AML-193 (cell line): ENCODE data around the gene GLIS1.
"Not testable (repeated sequence)": the region's sequence is repeated elsewhere in the genome, so short reads cannot be mapped to it uniquely, and the experiment has no call there.

Source experiments
- DNase-seq, 2 experiments: peaks; one replicate each; lab custom pipeline; 2025; lab: John Stamatoyannopoulos, UW

GLIS1 gene

GRCh38 chr1:53739109-53739681 is at the start of gene GLIS1:
Gene GLIS1 (minus strand): TSS chr1:53739164. CDS start chr1:53738064, 1,100 bp downstream.
- DNase-seq = peak; percentile 32

GRCh38 chr1:53787655-53788054 is 48.7 kb upstream of the GLIS1 start:
- no peak for DNase-seq

GRCh38 chr1:53783056-53783455 is 44.1 kb upstream of the GLIS1 start:
- no peak for DNase-seq

DNA sequence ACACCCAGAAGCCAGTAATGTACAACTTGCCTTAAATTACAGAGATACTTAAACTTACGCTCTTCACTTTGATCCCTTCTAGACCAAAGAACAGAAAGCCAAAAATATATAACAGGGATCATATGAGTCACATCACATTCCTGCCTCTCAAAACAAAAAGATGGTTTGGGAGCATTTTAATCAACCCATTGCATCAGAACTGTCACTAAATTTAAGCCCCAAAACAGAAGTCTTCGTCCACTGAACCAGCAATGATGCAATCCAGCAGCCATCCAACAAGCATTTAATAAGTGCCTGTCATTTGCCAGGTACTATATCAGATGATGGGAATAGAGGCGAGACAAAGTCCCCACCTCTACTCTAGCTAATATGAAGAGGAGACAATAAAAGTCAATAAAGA is 42.7 kb upstream of the GLIS1 start:
- DNase-seq = no peak

DNA sequence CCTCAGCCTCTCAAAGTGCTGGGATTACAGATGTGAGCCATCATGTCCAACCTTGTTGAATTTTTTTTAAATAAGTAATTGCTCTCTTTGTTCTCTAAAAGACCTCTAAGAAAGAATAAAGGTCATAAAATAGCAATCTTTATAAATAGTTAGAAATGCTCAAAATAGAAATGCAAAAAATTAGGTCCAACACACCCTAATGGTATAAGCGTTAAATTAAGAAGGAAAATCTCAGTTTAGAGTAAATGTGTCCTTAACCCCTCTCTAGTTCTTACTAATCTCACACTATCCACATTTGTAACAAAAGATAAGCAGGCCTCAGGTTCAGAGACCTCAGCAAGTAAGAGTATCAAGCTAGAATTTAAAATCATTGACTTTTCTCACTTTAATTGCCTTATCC is 38.3 kb upstream of the GLIS1 start:
- no peak for DNase-seq

DNA sequence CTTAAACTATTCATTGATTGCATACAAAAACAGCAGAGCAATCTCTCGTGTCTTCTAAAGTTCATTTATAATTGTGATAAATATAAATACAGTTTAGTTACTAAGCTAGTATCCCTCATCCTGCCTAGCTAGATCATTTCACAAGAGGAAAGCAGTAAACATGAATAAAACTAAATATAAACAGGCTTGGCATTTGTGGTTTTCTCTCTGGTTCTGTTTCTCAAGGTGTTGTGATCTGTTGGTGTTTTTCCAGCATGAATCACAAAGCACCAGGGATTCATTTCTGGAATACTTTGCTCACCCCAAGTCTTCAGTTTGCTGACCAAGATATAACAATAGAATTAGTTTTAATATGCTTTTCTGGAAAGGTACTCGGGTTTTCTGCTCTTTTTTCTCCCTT is 32.7 kb upstream of the GLIS1 start:
- DNase-seq = no peak

DNA sequence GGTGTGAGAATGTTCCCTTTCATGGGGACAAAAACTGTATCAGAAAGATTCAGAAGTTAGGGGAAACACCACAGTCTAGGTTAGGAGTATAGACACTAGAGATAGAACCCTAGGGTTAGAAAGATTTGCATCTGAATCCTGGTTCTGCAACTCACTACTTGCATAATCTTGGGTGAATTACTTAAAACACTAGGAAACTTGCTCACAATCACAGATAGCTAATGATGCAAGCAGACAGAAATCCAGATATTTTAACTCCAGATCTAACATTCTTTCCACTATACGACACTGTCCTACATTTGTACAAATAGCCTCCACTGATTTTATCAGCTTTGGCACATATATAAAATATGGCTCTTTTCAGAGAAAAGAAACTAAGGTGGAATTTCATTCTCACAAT is 30.8 kb upstream of the GLIS1 start:
- no peak for DNase-seq

GRCh38 chr1:53769184-53769583 is 30.2 kb upstream of the GLIS1 start:
- DNase-seq = no peak

- no peak for DNase-seq
These were observed 28.0 kb upstream of the GLIS1 start for GRCh38 chr1:53766831-53767405.

DNA sequence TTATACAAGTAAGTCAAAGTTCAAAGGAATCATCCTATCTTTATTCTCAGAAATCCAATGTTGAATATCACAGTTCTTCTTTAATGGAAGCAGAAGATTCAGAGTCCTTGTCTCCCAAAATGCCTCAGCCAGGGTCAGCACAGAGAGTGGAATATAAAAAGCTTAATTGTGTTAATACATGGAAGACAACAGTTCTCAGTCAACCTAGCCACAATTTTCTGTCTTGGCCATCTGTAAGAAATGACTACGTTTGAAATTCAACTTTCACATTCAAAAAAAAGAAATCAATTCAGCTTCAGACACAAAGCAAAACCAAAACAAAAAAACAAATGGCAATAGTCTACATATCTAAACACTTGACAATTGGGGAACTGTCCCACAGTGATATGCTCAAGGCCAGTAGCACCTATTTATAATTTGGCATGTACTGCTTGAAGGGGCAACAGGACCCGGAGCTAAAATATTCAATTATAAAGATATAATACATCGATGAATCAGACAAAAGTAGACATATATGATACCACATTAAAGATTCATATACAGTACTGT is 27.3 kb upstream of the GLIS1 start:
- no peak for DNase-seq

- no peak for DNase-seq
These were observed 26.7 kb upstream of the GLIS1 start for GRCh38 chr1:53765657-53766056.

DNA sequence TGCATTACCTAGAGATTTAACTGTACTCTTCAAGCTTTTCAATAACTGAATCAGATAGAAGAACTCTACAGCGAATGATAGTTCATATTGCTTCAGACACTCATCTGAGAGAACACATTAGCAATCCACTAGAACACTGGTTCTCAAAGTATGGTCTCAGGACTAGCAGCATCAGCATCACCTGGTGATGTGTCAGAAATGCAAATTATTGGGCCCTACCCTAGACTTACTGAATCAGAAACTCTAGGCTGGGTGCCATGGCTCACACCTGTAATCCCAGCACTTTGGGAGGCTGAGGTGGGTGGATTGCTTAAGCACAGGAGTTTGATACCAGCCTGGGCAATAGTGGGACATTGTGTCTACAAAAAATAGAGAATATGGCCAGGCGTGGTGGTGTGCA is 24.9 kb upstream of the GLIS1 start:
- no peak for DNase-seq

GRCh38 chr1:53763461-53763860 is 24.5 kb upstream of the GLIS1 start:
- DNase-seq = no peak

- DNase-seq = not testable (repeated sequence)
These were observed 21.5 kb upstream of the GLIS1 start for GRCh38 chr1:53760497-53760896.

DNA sequence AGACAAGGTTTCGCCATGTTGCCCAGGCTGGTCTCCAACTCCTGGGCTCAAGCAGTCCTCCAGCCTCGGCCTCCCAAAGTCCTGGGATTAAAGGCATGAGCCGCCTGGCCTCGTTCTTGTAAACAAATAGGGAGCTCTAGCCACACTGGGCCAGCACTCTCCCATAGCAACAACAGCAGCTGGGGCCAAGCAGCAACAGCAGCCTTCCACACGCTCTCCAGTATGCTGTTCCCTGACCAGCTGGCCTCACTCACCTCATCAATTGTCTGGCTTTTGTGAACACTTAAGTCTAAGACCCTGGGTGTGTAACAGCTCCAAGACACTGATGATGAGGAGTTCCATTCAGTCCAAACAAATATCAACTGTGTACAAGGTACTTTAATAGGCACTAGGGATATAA is 16.9 kb upstream of the GLIS1 start:
- no peak for DNase-seq

DNA sequence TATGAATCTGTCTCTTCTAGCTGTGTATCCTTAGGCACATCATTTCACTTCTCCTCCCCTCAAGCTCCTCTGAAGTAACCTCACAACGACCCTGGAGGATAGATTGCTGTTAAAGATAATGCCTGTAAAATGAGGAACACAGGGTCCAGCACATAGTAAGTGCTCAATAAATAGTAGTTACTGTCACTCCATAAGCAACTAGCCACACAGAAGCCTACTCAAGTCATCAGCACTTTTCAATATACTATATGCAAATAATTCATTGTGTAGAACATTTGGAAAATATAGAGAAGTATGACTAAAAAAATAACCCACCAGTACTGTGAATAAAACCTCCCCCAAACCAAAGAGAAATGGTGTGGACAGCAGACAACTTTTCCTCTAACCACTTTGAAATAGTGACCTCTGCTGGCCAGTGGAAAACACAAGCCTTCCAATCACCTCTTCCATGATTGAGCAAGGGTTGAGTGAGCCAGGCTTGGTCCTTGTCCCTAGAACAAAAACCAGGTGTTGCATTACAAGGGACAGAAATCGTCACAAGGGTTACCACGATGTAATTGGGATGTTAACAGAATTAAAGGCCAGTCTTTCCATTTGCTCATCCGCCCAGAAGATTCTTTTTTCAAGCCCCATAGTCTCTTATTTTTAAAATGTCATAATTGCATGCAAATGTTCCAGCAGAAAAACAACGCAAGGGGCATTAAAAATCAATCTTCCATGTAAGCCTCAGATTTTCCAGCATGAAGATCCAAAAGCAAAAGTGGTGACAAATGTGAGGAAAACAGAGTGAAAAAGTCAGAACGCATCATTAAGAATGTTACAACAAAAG is 15.7 kb upstream of the GLIS1 start:
- peak; percentile 27 to 42 for DNase-seq

DNA sequence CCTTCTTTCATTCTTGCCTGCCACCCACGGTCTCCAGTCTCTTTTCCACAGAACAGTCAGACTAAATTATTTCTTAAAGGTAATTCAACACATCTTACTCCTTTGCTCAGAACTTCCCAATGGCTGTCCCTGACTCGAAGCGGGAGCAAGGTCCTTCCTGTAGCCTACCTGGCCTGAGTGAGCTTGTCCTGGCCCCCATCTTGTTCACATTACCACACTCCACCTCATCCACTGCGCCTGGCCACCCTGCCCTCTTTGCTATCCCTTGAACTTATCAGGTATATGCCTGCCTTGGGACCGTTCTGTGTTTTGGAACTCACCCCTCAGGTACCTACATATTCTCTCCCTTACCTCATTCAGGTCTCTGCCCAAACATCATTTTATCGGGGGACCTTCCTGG is 13.3 kb upstream of the GLIS1 start:
- DNase-seq = no peak

DNA sequence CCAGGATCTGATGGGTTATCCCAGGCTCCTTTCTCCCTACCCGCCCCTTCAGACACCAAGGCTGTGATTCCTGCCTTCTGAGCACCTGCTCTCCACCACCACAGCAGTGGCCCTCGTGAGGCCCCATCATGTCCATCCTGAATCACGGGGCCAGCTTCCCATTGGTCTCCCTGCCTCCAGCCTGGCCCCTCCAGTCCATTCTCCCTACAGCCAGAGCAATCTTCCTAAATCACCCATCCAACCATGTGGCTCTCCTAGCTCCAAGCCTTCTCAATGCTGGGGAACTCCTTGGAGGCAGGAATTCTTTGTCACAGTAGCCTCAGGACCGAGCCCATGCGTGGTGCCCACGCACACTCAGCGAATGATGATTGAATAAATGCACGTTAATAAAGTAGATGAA is 8.9 kb upstream of the GLIS1 start:
- DNase-seq = no peak

GRCh38 chr1:53740621-53741105 is 1.7 kb upstream of the GLIS1 start:
- no peak for DNase-seq

DNA sequence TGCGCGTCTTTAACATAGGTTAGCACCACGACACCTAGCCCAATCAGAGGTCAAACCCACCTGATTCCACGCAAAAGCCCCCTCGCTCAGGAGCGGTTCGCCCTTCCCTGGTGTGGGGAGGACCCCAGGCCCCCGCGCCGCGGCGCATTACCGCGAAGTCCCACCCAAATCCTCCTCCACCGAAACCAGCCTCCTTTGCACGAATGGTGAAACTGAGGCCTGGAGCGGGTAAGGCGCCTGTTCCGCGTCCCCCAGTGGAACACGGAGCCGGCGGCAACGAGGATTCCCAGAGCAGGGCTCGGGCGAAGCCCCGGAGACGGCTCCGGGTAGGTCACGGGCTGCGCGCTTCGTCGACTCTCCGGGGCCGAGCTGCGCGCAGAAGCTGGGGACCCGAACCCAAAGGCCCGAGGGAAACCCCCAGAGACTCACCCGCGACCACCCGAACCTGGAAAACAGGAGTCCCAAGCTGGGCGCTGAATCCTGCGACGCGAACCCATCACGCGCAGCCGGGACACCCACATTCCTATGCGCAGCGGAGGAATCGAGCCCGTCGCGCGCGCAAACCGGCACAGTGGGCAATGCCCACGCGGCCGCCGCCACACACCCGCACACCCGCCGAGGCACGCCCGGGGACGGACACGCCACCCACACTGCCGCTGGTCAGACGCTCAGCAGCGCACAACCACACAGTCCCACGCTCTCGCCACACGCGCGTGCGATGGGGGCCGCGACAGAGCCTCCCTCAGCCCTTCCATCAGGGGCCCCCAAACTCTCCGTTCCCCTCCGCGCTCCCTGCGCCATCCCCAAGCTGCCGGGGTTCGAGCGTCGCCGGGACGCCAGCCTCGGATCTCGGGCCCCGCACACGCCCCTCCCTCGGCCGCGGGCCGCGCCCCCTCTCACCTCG is 507 bp downstream of the GLIS1 start:
- no peak for DNase-seq

- no peak for DNase-seq
These were observed 1.2 kb downstream of the GLIS1 start for GRCh38 chr1:53737648-53738204.

DNA sequence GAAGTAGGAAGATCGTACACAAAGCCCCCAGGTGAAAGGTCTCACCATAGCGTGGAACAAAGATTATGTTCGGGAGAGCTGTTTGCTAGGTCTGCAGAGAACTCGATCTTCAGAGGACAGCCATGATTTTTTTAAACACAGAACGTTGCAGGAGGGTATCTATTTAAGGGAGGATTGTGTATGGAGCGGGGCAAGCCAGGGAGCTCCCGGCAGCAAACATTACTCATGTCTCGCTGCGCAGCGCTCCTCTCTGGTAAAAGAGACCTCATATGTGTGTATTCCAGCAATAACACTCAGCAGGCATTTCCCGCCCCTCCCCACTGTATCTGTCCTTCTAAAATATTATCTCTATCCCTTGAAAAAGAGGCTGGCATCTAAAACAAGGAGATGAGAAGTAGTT is 2.7 kb downstream of the GLIS1 start:
- DNase-seq = no peak
